Cardiac fibroblast (primary cell): ENCODE data around the gene AIMP2.

Experiments
- DNase-seq, 2 donors: peaks; one replicate each; pipeline versions ENCODE4 v3.0.0 to v3.0.0-alpha.2; 2010; ENCODE audit warnings: low read depth in 2 of 2
- H3K4me3 ChIP-seq, 2 donors: replicated peaks in 1 of 2; 1 replicate in 1 of 2; 2 replicates in 1 of 2; pipeline ENCODE4 v1.5.1; 2011; ENCODE audit warnings: low read depth in 2 of 2, low read length in 2 of 2, mild to moderate bottlenecking in 2 of 2, moderate library complexity in 1 of 2
- TF ChIP-seq, protein P1 (sequence below): IDR thresholded peaks from one replicate; pipeline ENCODE4 v1.5.1; 2011; ENCODE audit warnings: low read depth, mild to moderate bottlenecking, low read length, inconsistent platforms

The AIMP2 gene

DNA sequence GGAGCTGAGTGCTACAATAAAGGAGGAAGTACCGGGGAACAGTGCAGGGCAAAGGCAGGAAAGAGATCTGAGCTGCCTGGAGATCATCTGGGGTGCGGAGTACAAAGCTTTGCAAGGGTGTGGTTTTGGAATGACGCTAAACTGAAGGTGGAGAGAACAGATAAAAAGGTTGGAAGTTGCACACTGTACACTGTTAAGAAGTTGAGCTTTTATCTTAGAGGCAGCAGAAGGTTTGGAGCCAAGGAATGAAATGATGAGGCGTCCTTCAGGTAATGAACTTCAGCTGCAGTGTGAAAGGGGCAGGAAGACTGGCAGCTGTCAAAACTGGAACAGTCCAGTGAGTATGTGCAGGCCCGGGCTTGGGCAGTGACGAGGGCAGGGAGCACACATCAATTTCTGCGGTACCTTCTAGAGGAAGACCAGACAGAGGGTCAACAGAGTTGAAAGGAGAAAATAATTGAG, 14.9 kb downstream of the AIMP2 start:
- DNase-seq, result no peak
- TF ChIP-seq, protein P1, sequence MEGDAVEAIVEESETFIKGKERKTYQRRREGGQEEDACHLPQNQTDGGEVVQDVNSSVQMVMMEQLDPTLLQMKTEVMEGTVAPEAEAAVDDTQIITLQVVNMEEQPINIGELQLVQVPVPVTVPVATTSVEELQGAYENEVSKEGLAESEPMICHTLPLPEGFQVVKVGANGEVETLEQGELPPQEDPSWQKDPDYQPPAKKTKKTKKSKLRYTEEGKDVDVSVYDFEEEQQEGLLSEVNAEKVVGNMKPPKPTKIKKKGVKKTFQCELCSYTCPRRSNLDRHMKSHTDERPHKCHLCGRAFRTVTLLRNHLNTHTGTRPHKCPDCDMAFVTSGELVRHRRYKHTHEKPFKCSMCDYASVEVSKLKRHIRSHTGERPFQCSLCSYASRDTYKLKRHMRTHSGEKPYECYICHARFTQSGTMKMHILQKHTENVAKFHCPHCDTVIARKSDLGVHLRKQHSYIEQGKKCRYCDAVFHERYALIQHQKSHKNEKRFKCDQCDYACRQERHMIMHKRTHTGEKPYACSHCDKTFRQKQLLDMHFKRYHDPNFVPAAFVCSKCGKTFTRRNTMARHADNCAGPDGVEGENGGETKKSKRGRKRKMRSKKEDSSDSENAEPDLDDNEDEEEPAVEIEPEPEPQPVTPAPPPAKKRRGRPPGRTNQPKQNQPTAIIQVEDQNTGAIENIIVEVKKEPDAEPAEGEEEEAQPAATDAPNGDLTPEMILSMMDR, result no peak

DNA sequence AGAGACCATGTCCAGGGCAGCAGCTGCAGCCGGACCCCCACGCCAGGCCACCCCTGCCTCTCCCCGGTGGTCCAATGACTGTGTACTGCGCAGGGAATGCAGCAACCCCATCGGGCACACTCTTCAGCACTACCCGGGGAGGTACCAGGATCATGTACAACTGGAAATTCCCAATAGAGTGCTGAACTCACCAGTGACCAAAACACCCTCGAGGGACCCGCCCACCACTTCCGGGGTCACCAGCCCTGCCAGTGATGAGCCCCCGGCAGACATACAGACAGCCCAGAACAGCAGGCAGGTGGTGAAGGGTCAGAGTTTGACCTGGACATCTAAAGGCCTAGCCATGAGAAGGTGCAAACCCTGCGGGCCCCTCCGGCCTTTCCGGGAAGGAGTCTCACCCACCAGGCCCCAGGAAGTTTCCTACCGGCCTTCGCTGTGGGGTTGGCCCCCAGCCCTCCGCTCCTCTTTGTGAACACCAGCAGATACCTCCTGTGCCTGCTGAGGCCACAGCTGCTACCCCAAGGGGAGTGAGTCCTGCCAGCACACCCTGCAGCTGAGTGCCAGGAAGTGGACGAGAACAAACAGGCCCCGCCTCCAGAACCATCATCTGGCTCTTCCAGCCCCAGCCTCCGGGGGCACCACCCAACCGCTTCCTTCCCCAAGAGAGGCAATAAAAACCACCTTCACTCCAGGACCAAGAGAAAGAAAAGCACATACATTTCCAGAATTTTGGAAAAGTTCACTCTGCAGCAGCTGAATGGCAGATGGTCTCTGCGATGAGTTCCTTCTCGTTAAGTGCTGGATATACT, 17.1 kb downstream of the AIMP2 start:
- no peak overlapping the region for H3K4me3 ChIP-seq
- TF ChIP-seq, protein P1, result peak; percentile 45
- peak; percentile 36 to 58 for DNase-seq

More for the DNA sequence above, 14.9 kb downstream of the AIMP2 start:
- H3K4me3 ChIP-seq, result no peak overlapping the region

DNA sequence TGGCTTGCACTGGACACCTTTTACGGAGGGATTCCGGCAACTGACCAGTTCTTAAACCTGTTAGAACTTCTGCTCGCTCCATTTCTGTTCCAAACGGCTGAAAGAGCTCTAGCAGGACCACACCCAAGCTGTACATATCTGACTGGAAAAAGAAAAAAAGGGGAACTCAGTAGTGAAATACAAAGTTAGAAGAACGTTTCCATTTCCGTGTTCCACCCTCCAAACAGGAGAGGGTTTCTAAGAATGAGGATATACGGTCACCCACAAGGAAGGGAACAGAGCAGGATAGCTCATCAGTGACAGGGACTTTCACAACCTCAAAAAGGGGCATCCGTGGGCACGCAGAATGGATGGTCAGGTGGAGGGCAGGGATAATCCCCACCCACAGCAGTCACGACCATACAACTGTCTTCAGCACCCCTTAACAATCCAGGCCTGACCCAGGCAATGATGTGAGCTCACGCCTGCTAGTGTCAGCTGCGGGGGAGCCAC, 17.8 kb downstream of the AIMP2 start:
- no peak for DNase-seq
- H3K4me3 ChIP-seq, result no peak overlapping the region

DNA sequence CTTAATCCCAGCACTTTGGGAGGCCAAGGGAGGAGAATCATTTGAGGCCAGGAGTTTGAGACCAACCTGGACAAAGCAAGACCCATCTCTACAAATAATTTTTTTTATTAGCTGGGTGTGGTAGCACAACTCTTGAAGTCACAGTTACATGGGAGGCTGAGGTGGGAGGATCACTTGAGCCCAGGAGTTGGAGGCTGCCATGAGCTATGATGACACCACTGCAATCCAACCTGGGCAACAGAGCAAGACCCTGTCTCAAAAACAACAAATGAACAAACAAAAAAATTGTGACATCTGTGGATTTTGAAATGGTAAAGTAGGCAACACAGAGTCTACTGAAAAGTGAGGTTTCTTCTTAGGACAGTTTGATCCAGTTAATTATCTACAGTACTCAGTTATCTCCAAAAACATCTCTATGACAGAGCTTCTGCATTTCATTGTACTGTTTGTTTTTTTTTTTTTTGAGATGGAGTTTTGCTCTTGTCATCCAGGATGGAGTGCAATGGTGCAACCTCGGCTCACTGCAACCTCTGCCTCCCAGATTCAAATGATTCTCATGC, 18.8 kb downstream of the AIMP2 start:
- H3K4me3 ChIP-seq, result no peak overlapping the region
- TF ChIP-seq, protein P1, result no peak
- DNase-seq, result no peak

More for the DNA sequence above, 17.8 kb downstream of the AIMP2 start:
- TF ChIP-seq, protein P1, result no peak

DNA sequence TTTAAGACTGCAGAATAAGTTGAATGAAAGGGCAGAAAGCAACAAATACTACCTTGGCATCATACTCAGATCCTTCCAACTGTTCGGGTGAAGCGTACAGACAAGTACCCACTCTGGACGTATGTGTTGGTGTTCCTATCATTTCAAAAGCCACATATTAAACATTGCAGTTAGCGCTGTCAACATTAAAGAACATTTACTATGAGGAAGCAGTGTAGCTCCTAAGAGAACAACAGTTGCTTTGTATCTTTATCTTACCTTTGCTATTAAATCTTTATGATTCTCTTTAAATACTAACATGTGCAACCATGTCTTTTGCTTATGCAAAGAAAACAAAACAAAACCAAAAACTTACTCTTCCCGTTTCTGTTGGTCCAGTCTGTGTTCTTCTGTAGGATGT, 19.5 kb downstream of the AIMP2 start:
- H3K4me3 ChIP-seq, result no peak overlapping the region
- TF ChIP-seq, protein P1, result no peak
- DNase-seq, result no peak

DNA sequence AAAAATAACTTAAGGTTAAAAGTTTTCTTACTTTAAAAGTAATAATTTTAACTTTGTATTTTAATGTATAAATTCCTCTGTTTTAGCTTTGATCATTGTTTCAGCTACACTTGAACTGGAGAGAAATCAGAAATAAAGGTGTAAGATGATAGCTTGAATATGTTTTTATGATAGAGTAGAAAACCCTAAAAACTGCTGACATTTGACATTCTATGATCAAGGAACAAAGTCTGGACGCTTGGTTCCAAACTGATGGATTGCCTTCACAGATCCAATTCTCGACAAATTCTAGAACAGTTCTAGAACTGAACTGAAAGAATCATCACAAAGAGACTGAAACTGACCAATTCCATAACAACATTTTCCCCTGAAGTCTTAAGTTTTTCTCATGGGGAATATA, 21.9 kb downstream of the AIMP2 start, which contains the start of gene ANKRD61:
TSS of gene ANKRD61 (plus strand) at position 389 of the 400 bp plus-strand sequence. CDS start at position 389, 0 bp downstream.
- DNase-seq, result no peak
- TF ChIP-seq, protein P1, result no peak
- no peak within 1 kb of the TSS for H3K4me3 ChIP-seq
